SK-N-SH treated with all-trans-retinoic acid at 6 μM for 48 hours (cell line): ENCODE results near the gene POMC.

Experiments used
- ARNTL ChIP-seq: fragments of 450-650 bp; formaldehyde crosslinking; IDR thresholded peaks from 2 replicates; pipeline ENCODE4 v1.5.0; 2020; ENCODE audit warnings: low read depth, mild to moderate bottlenecking, moderate library complexity, borderline replicate concordance
- BACH2 ChIP-seq: fragments of 250-450 bp; sonication (Bioruptor Pico); IDR thresholded peaks from 2 replicates; pipeline ENCODE4 v1.9.0; 2021; ENCODE audit warnings: mild to moderate bottlenecking, borderline replicate concordance
- GLIS3 ChIP-seq: fragments of 250-450 bp; sonication (Bioruptor Pico); IDR thresholded peaks from 2 replicates; pipeline ENCODE4 v1.5.0; 2020; ENCODE audit warnings: mild to moderate bottlenecking, moderate library complexity
- ISL1 ChIP-seq: fragments of 250-450 bp; sonication (Bioruptor Pico); IDR thresholded peaks from 2 replicates; pipeline ENCODE4 v2.1.2; 2022; ENCODE audit warnings: mild to moderate bottlenecking, moderate library complexity
- PATZ1 ChIP-seq: fragments of 250-450 bp; sonication (Bioruptor Pico); IDR thresholded peaks from 2 replicates; pipeline ENCODE4 v1.8.0; 2020; ENCODE audit warnings: mild to moderate bottlenecking, moderate library complexity, borderline replicate concordance
- RARB ChIP-seq: fragments of 250-450 bp; sonication (Bioruptor Pico); IDR thresholded peaks from 2 replicates; pipeline ENCODE4 v1.8.0; 2021; ENCODE audit warnings: mild to moderate bottlenecking, moderate library complexity
- SNAI2 ChIP-seq: fragments of 250-450 bp; sonication (Bioruptor Pico); IDR thresholded peaks from 2 replicates; pipeline ENCODE4 v1.5.0; 2020; ENCODE audit warnings: mild to moderate bottlenecking, moderate library complexity
- ZFP30 ChIP-seq: fragments of 450-650 bp; formaldehyde crosslinking; IDR thresholded peaks from 2 replicates; pipeline ENCODE4 v1.5.0; 2022; ENCODE audit warnings: mild to moderate bottlenecking, moderate library complexity
- ZNF70 ChIP-seq: fragments of 450-650 bp; formaldehyde crosslinking; IDR thresholded peaks from 2 replicates; pipeline ENCODE4 v1.5.0; 2020; ENCODE audit warnings: mild to moderate bottlenecking, moderate library complexity
- TF ChIP-seq, protein P1 (sequence below): fragments of 250-450 bp; sonication (Bioruptor Pico); IDR thresholded peaks from 2 replicates; pipeline ENCODE4 v1.5.1; 2020; ENCODE audit warnings: low read depth, mild to moderate bottlenecking, moderate library complexity

- TF ChIP-seq, protein P1, sequence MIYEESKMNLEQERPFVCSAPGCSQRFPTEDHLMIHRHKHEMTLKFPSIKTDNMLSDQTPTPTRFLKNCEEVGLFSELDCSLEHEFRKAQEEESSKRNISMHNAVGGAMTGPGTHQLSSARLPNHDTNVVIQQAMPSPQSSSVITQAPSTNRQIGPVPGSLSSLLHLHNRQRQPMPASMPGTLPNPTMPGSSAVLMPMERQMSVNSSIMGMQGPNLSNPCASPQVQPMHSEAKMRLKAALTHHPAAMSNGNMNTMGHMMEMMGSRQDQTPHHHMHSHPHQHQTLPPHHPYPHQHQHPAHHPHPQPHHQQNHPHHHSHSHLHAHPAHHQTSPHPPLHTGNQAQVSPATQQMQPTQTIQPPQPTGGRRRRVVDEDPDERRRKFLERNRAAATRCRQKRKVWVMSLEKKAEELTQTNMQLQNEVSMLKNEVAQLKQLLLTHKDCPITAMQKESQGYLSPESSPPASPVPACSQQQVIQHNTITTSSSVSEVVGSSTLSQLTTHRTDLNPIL = no peak
- TF ChIP-seq PATZ1 (CRISPR knock-in tag) (no peak), RARB (no peak), GLIS3 (CRISPR knock-in tag) (no peak), BACH2 (CRISPR knock-in tag) (no peak), ARNTL (CRISPR knock-in tag) (no peak), ZNF70 (CRISPR knock-in tag) (no peak), SNAI2 (CRISPR knock-in tag) (no peak), ISL1 (no peak), ZFP30 (CRISPR knock-in tag) (no peak)
Observed at GRCh38 chr2:25119263-25119662, 49.1 kb downstream of the POMC start.
